ENCODE measurements around the gene RAD18. TPM values are rescaled to one million over a fixed set of nuclear protein-coding genes. Genes with fewer than 3 reads are reported as not detected.

Gene RAD18
- total RNA-seq, 1 donor from 2014 or later = 10.0 TPM

DNA sequence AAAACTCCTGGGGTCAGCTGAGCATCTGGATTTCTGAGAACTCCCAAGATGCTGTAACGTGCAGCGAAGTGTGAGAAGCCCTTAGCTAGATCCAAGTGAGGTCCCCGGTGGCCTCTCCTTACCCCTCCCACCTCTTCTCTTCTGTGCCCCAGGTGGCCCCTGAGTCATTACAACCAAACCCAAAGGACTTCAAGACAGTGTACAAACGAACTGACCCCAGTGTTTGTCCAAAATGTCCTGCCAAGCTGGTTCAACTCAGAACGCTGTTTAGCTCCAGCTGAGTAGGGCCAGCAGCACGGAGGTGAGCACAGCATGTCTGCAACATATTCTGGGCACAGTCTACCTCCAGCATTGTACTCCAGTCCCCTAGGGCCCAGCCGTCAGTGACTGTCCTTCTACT is 119.9 kb downstream of the RAD18 start:
- no peak overlapping the region for H3K4me3 ChIP-seq (ENCODE audit: low read depth, low read length)
- TF ChIP-seq CTCF (conservative IDR thresholded peaks at IDR 0.05; ENCODE audit: low read depth, low read length) = no peak
- DNase-seq (ENCODE audit: low read depth) = no peak

DNA sequence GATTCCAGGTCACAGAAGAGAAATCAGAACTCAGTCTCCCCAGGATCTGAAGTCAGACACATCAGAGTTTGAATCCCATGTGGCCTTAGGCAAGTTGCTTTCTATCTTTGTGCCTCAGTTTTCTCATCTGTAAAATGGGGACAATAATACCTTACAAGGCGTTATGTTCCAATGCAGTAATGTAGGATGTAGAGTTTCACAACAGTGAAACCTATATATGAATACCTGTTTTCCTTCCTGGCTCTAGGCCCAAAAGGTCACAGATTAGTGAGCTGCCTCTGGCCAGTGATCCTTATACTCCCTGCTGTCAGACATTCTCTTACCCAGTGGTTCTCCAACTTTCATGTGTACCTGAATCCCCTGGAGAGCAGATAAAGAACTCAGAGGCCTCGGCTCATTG is 121.0 kb downstream of the RAD18 start:
- DNase-seq (ENCODE audit: low read depth) = no peak
- H3K4me3 ChIP-seq (ENCODE audit: low read depth, low read length) = no peak overlapping the region
- no peak for TF ChIP-seq CTCF (conservative IDR thresholded peaks at IDR 0.05; ENCODE audit: low read depth, low read length)

DNA sequence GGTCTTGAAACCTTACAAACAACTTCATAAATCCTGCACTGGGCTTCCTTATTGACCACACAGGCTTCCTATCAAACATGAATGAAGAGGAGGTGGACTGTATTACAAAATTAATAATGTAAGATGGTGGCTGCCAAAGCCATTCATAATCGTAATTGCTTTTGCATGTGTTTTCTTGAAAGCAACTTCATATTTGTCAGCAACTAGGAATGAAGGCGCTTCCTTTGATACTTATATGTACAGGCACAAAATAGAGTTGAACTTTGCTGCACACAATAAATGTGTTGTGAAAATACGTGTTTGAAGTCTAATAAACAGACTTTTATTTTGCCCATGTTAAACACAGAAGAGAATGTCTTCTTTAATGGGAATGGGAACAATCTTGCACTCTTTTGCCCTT is 121.8 kb downstream of the RAD18 start:
- TF ChIP-seq CTCF (conservative IDR thresholded peaks at IDR 0.05; ENCODE audit: low read depth, low read length) = no peak
- H3K4me3 ChIP-seq (ENCODE audit: low read depth, low read length) = no peak overlapping the region
- DNase-seq (ENCODE audit: low read depth) = no peak

GRCh38 chr3:8840556-8840955 is 122.7 kb downstream of the RAD18 start:
- TF ChIP-seq CTCF (conservative IDR thresholded peaks at IDR 0.05; ENCODE audit: low read depth, low read length) = no peak
- no peak for DNase-seq (ENCODE audit: low read depth)
- H3K4me3 ChIP-seq (ENCODE audit: low read depth, low read length) = no peak overlapping the region

GRCh38 chr3:8839607-8840325 is 123.5 kb downstream of the RAD18 start:
- no peak for DNase-seq (ENCODE audit: low read depth)
- no peak overlapping the region for H3K4me3 ChIP-seq (ENCODE audit: low read depth, low read length)
- TF ChIP-seq CTCF (conservative IDR thresholded peaks at IDR 0.05; ENCODE audit: low read depth, low read length) = no peak

GRCh38 chr3:8838765-8839423 is 124.4 kb downstream of the RAD18 start:
- no peak overlapping the region for H3K4me3 ChIP-seq (ENCODE audit: low read depth, low read length)
- DNase-seq (ENCODE audit: low read depth) = no peak
- TF ChIP-seq CTCF (conservative IDR thresholded peaks at IDR 0.05; ENCODE audit: low read depth, low read length) = no peak

GRCh38 chr3:8838234-8838633 is 125.0 kb downstream of the RAD18 start:
- TF ChIP-seq CTCF (conservative IDR thresholded peaks at IDR 0.05; ENCODE audit: low read depth, low read length) = no peak
- DNase-seq (ENCODE audit: low read depth) = no peak
- no peak overlapping the region for H3K4me3 ChIP-seq (ENCODE audit: low read depth, low read length)

All from epithelial cell of proximal tubule (primary cell).